Measurements from ENCODE around the gene CMTM8.

CMTM8 gene

DNA sequence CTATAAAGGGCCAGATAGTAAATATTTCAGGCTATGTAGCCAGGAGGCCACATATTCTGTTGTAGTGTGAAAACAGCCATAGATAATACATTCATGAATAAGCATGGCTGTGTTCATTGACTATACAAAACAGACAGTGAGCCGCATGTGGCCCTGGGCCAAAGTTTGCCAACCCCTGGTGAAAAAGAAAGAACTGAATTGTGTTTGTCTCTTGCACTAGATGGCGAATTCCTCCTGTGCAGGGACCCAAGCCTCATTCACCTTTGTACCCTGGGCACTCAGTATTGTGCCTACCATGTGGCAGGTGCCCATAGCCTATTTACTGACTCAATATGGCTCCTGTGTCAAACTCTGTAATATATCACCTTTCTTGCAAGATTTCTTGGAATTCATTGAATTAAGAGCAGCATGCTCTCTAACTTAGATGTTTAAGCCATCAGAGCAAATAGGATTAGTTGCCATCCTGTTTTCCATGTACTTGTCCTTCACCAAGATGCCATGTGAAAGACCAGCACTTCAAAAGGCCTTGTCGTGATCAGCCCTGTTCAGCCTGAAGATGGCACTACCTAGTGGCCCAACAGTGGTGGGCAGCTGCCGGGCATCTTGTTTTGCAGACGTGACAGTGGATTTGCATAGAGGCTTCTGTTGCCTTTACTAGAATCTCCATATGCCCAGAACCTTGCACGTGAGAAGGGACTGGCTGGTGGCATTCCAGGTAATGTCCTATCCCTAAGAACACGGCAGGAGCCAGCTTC, 102.3 kb downstream of the CMTM8 start:
- DNase-seq (ENCODE audit: low read depth), result no peak

- DNase-seq (ENCODE audit: low read depth), result no peak
These were observed 109.1 kb downstream of the CMTM8 start for GRCh38 chr3:32347343-32348125.

- no peak for DNase-seq (ENCODE audit: low read depth)
These were observed 110.7 kb downstream of the CMTM8 start for GRCh38 chr3:32349184-32349583.

DNA sequence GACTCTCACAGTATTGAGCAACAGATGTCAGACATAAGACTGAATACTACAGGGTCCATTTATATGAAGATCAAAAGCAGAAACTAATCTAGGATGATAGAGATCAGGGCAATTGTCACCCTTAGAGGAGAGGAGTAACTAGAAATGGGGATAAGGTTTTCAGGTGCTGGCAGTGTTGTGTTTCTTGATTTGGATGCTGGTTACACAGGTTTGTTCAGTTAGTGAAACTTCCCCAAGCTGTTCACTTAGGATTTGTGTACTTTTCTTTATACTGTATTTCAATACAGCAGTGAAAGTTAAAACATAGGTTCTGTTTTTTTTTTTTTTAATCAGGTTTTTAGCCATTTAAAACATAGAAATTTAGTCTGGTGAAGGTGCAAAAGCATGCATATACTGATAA, 114.1 kb downstream of the CMTM8 start:
- DNase-seq (ENCODE audit: low read depth), result no peak

DNA sequence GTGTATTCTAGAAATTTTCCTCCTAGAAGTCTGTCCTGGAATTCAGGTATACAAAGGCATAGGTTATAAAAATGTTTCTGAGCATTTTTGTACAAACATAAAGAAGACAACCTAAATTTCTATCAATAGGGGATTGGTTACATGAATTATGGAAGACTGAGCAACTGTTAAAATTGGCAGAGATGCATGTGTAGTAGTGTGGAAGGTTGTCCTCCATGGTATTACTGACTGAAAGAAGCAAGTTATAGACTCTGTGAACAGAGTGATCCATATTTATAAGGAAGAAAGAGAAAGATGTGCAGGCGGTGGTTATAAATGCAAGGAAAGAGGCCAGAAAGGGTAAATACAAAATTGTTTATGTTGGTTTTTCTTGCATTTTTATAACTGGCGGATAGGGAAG, 114.9 kb downstream of the CMTM8 start:
- no peak for DNase-seq (ENCODE audit: low read depth)

- DNase-seq (ENCODE audit: low read depth), result no peak
These were observed 115.9 kb downstream of the CMTM8 start for GRCh38 chr3:32354362-32354778.

DNA sequence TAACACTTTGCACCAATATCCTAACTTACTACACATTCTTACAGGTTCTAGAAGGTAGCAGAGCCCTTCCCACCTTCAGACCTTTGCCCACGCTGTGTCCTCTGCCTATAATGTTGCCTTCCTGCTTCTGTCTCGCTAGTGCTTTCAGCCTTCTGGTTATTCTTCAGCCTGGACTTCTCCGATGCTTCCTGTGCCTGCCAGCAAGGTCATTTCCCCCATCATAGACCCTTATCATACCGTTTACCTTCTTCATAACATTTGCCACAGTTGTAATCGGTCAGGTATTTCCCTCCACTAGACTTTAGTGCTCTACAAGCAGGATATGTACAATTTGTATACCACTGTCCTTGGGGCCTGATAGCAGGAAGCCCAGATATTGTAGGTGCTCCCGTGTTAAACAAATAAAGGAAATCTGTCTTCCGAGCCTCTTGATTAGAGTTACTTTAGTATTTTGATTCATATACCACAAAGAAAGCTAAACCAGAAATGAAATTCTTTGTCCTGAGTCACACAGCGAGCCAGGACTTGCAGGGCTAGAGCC, 117.3 kb downstream of the CMTM8 start:
- DNase-seq (ENCODE audit: low read depth), result no peak

DNA sequence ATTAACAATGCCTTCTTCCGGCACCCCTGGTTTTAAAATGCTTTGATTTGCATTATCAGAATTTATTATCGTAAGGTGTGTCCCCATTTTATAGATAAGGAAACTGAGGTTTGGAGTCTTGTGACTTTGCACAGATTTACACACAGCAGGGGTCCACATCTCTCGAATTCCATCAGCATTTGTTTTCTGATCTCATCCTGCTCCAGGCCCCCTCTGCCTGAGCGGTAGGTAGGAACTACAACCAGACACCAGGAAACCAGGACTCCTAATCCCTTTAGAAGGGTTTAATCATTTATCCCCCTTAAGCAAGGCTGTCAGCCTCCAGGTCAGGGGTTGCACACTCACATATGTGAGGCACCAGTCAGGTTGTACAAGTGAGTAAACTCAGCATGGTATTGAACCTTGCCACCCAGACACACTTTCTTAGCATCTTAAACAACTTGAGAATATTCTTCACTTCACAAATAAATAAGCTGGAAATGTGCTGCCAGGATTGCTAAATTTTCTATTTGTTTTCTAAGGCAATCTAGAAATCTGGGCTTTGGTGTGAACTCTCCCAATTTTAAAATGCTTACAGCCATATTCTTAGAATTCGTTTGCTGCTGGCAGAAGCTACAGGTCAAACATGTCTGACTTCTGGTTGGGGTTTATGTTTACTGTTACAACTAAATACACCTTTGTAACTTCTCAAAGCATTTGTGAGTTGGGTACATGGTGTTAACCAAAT, 121.4 kb downstream of the CMTM8 start:
- DNase-seq (ENCODE audit: low read depth), result no peak

GRCh38 chr3:32360493-32360827, 122.0 kb downstream of the CMTM8 start:
- DNase-seq (ENCODE audit: low read depth), result no peak

- DNase-seq (ENCODE audit: low read depth), result no peak
These were observed 128.3 kb downstream of the CMTM8 start for GRCh38 chr3:32366638-32367397.

DNA sequence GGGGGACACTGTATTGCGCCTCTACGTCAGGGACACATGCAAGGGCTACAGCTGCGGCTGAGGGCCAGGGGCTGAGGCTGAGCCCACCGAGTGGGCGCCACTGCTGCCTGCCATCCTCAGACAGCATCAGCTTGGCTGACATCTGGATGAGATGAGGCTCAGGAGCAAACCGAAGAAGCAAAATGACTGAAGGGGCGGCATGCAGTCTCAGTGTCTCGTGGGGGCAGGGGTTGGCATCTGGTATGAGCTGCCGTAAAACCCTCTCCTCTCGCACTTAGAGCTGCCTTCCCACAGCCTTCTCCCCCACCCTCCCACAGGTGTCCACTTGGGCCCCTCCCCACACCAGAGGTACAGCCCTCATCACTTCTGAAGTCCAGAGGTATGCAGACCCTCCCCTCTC, 129.0 kb downstream of the CMTM8 start:
- no peak for DNase-seq (ENCODE audit: low read depth)

DNA sequence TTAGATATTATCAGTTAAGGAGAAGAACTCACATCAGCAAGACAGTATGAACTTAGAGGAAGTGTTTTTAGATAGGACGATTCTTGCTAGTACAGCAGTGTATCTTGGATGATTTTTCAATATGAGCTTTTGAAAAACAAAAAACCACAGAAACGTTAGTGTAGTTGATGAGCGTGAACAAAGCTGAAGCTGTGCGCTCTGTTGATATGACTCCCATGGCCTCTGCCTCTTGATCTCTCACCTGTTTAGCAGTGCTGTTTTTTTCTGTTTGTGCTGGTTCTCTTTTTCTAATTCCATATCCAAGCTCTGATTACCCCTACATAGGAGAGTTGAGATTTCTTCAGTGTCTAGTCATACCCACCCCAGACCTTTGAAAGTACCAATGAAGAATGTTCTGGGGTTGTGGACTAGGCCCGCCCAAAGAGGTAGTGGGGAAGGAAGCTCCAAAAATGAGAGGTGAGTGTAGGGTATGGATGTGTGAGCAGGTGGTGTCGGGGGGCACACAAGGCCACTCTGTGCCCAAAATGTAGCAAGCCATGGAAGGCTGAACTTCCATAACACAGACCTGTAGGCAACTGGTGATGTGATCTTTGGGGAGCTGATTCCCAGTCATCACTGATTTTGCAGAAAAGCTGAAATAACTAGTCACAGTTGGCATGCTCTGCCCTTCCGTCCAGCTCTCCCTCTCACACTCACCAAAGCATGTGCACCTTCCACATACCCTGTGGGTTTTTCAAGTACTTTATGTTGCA, 133.2 kb downstream of the CMTM8 start:
- DNase-seq (ENCODE audit: low read depth), result no peak

GRCh38 chr3:32372213-32372490, 133.7 kb downstream of the CMTM8 start:
- no peak for DNase-seq (ENCODE audit: low read depth)

DNA sequence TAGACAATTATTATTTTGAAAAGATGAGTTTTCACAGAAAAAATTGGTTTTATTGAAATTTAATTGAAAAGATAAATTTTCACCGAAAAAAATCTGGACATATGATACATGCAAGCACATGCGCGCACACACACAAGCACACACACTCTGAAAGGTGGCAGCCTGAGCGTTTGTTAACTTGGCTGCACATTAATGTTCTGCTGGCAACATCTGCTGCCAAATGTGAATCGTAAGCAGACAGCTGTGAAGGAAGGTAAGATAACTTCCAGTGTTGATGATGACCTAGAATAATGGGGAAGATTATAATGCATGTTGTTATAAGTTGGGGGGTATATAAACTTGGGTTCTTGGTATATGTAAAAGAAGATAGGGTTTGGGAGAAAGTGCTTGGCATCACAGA, 134.8 kb downstream of the CMTM8 start:
- no peak for DNase-seq (ENCODE audit: low read depth)

DNA sequence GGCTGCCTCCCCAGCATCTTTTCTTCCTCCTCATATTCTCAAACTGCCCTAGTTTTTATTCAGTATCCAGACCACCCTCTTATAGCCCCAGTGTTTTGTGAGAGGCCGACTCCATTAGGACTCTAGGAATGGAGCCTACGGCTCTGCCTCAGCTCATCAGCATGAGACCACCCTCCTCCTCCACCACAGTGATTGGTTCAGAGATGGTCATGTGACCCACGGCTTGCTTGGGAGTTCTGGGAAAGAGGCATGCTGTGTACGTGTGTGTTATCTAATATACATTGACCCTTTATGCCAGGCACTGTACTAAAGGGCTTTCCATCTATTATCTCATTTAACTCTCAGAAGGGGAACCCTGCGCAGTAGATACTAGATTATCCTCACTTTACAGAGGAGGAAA, 135.4 kb downstream of the CMTM8 start:
- DNase-seq (ENCODE audit: low read depth), result no peak

DNA sequence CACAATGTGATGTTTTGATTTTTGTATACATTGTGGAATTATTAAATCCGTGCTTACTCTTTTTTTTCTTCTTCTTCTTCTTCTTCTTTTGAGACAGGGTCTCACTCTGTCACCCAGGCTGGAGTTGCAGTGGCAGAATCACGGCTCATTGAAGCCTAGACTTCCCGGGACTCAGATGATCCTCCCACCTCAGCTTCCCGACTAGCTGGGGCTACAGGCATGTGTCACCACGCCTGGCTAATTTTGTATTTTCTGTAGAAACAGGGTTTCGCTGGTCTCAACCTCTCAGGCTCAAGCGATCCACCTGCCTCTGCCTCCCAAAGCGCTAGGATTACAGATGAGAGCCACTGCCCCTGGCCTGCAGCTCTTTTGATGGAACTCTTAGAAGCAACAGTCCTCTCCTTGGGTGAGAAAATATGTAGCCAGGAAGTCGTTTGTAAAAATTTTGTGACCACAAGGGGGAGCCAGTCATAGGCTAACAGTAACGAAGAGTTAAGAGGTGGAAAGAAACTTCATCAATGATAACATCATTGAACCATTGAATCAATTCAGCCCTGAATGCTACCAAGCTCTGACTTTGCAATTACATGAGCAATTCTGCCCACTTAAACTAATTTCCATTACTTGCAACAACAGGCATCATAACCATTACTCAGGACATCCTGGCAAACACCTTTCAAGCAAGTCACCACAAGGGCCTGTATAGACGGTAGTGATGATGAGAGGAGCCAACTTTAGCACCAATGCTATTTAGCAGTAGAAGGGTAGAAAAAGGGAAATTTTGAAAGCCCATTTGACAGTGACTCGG, 136.5 kb downstream of the CMTM8 start:
- DNase-seq (ENCODE audit: low read depth), result peak; percentile 59

GRCh38 chr3:32375596-32375930, 137.1 kb downstream of the CMTM8 start:
- no peak for DNase-seq (ENCODE audit: low read depth)

DNA sequence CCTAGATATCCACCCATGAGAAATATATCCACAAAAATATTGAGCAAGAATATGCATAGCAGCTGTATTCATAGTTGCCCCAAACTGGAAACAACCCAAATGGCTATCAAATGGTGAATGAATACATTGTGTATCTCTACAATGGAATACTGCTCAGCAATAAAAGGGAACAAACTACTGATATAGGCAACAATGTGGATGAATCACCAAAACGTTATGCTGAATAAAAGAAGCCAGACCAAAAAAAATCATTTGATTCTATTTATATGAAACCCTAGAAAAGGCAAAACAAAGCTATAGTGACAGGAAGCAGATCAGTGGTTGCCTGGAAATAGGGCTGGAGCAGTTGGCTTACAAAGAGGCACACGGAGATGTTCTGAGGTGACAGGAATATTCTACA, 137.6 kb downstream of the CMTM8 start:
- DNase-seq (ENCODE audit: low read depth), result no peak

DNA sequence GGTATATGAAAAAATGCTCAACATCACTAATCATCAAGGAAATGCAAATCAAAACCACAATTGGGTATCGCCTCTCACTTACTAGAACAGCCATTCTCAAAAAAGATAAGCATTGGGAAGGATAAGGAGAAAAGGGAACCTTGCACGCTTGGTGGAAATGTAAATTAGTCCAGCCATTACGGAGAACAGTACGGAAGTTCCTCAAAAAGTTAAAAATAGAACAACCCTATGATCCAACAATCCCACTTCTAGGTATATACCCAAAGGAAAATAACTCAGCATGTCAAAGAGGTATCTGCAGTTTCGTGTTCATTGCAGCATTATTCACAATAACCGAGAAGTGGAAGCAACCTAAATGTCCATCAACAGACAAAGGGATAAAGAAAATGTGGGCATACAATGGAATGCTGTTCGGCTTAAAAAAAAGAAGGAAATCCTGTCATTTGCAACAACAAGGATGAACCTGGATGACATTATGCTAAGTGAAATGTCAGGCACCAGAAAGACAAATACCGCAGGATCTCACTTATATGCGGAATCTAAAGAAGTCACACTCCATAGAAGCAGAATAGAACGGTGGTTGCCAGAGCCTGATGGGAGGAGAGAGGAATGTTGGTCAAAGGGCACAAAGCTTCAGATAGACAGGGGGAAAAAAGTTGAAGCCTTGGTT, 141.5 kb downstream of the CMTM8 start:
- no peak for DNase-seq (ENCODE audit: low read depth)

DNA sequence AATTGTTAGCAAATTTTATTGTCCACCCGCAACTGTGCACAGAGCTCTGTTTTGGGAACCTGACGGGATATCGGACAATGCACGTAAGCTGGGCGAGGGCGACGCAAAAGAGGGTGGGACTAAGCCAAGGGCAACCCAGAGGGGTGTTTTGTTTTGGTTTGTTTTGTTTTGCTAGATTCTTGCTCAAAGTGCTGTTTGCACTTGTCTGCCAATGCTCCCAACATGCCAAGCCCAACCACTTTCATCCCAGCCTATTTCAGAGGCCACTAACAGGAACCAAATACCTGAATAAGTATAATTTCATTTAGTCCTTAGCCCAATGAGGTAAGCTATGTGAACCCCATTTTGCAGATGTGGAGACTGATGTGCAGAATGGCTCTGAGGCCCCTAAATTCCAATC, 143.4 kb downstream of the CMTM8 start:
- DNase-seq (ENCODE audit: low read depth), result no peak
